ENCODE data around the gene FKBP2.
A peak's percentile ranks its signal among the peaks of the same experiment; 100 is the strongest.

Gene FKBP2

DNA sequence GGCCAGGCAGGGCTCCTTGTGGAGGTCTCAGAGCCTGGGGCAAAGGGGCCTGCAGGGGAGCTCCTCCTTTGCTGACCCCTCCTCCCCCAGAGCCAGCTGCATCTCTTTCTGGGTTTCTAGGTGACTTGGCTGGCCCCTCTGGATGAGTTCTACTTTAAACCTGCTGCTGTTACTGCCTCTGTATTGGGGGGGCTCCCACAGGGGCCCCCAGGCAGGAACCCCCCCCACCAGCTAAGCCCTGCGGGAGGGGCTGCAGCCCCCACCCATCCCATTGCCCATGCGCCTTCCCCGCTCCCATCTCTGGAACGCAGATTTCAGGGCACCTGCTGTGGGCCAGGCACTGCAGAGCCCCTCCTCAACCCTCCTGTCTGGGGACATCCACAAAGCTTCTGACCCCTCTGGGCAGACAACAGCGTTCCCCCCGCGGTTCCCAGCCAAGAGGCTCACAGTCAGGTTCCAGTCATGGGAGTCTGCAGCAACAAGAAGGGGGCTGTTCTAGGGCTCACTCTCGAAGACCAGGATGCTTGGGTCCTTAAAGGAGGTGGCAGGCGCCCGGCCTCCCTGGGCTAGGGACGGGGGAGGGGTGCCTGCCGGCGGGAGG lies 9.6 kb downstream of the FKBP2 start:
- DNase-seq: no peak

DNA sequence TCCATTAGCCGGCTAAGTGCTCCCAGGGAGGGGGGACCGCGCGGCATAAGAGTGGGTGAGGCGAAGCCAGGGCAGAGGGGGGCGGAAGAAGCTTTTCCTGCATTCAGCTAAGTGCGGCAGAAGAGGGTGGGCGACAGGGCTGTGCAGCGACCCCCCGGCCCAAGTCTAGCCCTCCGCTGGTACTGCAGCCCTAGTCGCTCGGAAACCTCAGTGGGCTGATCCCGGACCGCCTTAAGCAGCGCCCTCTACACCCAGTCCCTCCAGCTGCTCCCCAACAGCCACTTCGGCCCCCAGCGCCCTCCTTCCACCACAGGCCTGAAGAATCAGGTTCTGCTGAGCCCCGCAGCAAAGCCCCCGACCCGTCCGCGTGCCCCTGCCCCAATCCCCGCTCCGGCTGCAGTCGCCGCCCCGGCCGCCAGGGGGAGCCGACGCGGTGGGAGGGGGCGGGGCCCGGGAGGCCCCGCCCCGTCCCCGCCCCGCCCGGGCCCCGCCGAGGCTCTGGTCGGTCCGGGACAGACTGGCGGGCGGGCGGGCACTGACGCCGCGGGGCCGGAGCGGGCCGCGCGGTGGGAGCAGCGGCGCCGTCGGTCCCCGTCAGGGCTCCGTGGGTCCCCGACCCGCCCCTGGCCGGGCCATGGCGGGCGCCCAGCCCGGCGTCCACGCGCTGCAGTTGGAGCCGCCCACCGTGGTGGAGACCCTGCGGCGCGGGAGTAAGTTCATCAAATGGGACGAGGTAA lies 10.3 kb downstream of the FKBP2 start, which contains the start of gene PLCB3:
Gene PLCB3 (plus strand): TSS at position 515 of the 737 bp plus-strand sequence. CDS start 120 bp downstream, at position 635.
- DNase-seq: peak; percentile 86

DNA sequence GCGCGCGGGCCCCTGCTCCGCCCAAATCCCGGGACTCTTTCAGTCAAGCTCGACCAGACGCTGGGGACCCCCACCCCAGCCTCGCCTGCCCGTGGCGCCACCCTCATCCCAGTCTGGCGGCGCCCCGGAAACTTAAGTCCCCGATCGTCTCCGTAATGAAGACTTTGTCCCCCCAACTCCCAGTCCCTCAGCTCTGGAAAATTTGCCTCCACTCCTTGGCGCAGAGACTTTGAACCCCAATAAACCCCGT lies 10.8 kb downstream of the FKBP2 start:
- DNase-seq: no peak

DNA sequence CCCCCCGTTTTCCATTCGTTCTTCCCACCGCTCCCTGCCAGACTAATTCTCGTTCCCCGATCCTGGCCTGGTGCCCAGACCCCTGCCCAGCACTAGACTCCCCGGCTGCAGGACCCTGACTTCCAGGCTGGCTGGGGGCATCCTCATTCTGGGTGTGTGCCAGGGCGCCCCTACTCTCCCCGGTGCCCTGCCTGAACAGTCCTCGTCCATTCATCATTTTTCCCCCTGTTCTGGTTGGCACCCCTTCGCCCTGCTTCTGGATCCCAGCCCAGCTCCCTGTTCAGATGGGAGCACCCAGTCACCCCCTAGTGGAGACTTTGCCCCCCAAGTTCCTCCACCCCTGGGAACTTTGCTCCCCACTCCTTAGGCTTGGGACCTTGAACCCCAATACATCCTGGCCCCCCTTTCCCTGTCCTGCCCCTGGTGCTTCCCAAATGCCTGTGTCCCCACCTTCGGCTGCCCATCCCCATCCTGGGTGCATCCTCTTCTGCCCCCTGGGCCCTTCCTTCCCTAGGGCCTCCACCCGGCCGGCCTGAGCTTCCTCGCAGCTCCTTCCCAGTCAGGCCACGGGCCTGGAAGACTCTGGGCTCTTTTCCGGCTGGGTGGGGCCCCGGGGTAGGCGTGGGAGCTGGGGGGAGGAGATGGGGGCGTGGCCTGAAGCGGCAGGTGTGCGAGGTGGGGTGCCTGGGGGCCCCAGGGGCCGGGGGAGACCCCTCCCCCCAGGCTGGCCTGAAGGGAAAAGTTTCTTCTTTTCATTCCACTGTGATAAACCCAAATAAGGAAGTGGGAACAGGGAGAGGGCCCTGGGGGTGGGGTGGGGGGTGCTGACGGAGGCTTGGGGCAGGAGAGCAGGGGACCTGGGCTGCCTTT lies 11.3 kb downstream of the FKBP2 start:
- peak; percentile 43 for DNase-seq

DNA sequence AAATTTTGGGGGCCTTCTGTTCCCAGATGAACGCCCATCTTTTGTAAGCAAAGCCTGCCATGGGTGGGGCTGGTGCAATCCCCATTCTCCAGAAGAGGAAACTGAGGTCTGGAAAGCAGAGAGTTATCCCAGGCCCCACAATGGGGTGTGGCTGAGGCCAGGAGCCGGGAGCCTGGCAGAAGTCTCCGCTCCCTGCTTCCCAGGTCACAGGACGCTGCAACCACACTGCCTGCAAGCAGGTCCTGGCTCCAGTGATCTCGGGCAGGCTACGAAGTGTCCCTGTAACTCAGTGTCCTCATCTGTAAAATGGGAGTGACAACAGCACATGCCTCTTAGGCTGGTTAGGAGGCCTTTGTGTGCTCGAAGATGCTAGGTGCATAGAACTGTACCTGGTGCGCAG lies 12.1 kb downstream of the FKBP2 start:
- no peak for DNase-seq

DNA sequence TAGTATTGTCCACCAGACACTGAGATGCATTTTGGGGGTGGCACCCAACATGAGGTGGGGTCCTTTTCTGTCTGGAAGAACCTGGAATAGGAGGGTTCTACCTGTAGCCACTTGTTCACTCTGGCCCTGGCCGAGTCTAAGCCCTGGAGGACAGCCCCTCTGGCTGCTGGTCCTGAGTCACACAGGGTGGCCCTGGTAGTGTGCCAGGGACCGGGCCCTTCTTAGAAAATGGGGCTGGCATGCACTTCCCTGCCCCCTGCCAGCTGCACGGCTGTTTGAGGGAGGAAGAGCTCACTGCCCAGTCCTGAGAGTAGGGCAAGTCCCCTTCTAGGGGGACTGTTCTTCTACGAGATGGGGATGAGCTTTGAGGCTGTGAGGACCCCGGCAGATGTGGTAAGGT lies 12.6 kb downstream of the FKBP2 start:
- DNase-seq: no peak

DNA sequence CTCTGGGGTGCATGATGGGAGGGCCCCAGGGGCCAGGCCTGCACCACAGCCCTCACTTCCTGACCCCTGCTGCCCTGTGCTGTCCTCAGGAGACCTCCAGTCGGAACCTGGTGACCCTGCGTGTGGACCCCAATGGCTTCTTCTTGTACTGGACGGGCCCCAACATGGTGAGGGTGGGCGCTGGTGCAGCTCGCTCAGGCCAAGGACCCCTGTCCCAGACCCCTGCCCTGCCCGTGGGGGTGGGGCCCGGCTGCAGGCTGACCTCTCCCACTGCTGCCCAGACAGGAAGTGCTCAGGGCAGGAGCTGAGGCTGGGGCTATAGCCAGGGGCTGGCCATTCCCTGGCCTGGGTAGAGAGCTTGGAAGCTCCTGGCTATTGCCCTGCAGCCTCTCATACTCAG lies 13.4 kb downstream of the FKBP2 start:
- no peak for DNase-seq

DNA sequence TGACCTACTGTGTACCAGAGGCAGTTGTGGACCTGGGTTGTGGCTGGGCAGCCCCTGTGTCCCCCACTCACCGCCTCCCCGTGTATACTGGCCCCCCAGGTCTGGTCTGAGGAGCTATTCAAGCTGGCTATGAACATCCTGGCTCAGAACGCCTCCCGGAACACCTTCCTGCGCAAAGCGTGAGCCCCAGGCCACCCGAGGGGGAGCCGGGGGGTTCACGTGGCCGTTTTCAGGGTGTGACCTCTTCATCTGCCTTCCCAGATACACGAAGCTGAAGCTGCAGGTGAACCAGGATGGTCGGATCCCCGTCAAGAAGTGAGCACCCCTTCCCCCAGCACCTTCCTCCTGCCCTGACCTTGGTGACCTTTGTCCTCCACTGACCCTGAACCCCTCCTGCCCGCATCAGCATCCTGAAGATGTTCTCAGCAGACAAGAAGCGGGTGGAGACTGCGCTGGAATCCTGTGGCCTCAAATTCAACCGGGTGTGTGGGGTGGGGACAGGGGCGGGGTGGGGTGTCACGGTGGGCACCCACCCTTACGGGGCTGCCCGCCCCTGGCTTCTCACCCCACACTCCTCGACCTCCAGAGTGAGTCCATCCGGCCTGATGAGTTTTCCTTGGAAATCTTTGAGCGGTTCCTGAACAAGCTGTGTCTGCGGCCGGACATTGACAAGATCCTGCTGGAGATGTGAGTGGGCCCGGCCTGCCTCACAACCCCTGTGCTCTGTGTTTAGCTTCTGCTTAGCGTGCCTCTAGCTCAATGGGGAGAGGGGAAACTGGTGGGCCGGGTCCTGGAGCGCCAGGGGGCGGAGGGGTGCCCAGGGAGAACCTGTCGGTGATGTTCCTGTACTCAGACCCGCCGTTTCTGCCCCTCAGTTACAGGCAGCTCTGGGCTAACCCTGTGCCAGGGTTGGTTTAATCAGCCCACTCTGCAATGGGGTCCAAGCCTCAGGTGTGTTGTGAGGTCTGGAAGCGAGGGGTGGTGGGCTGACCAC lies 14.5 kb downstream of the FKBP2 start:
- no peak for DNase-seq

DNA sequence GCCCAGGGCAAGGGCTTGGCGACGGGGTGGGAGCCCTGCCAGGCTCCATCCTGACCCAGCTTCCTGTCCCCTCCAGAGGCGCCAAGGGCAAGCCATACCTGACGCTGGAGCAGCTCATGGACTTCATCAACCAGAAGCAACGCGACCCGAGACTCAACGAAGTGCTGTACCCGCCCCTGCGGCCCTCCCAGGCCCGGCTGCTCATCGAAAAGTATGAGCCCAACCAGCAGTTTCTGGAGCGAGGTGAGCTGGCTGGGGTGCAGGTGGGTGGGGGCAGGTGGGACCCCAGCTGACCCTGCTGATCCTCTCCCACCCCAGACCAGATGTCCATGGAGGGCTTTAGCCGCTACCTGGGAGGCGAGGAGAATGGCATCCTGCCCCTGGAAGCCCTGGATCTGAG lies 15.4 kb downstream of the FKBP2 start:
- no peak for DNase-seq

DNA sequence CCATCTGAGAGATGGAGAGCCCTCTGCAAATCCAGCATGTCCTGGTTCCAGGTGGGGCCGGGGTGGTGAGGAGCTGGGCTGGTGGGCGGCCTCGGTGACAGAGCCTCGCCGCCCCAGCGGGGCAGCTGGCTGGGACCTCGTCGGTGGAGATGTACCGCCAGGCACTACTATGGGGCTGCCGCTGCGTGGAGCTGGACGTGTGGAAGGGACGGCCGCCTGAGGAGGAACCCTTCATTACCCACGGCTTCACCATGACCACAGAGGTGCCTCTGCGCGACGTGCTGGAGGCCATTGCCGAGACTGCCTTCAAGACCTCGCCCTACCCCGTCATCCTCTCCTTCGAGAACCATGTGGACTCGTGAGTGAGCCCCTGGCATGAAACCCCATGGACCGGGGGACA lies 17.5 kb downstream of the FKBP2 start:
- DNase-seq: no peak

DNA sequence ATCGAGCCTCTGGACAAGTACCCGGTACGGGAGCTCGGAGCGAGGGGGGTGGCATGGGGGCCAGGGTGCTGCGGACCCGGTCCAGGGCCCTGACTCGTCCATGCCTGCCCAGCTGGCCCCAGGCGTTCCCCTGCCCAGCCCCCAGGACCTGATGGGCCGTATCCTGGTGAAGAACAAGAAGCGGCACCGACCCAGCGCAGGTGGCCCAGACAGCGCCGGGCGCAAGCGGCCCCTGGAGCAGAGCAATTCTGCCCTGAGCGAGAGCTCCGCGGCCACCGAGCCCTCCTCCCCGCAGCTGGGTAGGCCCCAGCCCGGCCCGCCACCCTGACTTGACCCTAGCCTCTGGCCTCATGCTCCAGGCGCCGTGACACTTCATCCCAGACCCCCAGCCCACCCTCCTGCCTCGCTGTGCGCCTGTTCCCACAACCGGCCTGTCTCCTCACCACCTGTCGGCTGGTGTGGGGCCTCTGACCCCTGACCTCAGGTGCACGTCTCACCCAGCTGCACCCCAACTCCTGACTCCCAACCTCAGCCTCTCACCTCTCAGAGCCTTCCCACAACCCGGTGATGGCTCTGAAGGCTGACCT lies 18.1 kb downstream of the FKBP2 start:
- no peak for DNase-seq

DNA sequence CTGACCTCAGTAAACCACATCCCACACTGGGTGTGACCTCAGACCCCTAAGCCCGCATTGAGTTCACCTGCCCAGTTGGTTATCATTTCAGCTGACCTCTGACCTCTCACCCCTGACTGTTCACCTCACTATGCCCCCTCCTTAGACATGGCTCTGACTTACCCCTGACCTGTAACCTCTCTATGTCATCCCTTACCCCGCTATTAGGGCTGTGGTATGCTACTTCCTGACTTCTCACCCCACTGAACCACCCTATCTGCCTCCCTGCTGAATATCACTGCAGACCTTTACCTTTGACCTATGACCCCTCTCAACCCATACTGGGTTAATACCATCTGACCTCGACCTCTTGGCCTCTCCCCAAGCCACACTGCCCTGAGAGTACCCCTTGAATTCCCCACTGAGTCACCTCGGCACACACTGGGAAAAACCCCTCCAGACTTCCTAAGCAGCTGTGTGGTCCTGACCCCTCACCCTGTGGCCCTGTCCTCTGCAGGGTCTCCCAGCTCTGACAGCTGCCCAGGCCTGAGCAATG lies 18.7 kb downstream of the FKBP2 start:
- no peak for DNase-seq

DNA sequence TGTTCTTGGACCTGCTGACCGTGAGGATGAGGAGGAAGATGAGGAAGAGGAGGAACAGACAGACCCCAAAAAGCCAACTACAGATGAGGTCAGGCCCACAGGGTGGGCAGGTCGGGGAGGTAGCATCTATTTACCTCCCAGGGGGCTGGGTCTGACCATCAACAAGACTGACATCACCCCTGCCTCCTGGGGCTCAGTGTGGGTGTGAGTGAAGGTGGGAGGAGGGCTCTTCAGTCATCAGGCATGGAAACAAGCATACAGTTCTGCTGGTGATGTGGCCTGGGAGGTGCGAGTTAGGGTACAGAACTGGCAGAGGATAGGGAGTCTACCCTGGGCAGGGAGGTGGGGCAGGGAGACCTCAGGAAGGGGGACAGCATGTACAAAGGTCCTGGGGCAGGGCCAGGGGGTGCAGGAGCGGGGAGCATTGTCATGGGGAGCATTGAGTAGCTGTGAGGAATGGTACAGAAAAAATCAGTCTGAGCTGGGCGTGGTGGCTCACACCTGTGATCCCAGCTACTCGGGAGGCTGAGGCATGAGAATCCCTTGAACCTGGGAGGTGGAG lies 19.3 kb downstream of the FKBP2 start:
- no peak for DNase-seq

DNA sequence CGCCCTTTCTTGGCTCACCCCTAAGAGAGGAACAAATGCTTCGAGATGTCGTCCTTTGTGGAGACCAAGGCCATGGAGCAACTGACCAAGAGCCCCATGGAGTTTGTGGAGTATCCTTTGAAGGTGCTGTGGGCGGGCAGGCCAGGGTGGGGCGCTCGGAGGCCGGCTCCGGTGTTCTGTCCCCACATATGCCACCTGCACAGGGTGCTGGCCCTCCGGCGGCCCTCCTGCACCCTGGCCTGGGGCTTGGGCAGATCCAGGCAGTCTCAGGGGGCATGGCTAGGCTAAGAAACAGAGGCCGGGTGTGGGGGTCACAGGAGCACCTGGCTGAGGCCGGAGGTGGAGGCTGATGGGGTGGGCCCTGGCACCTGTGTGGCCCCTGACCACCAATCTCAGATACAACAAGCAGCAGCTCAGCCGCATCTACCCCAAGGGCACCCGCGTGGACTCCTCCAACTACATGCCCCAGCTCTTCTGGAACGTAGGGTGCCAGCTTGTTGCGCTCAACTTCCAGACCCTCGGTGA lies 20.7 kb downstream of the FKBP2 start:
- no peak for DNase-seq

DNA sequence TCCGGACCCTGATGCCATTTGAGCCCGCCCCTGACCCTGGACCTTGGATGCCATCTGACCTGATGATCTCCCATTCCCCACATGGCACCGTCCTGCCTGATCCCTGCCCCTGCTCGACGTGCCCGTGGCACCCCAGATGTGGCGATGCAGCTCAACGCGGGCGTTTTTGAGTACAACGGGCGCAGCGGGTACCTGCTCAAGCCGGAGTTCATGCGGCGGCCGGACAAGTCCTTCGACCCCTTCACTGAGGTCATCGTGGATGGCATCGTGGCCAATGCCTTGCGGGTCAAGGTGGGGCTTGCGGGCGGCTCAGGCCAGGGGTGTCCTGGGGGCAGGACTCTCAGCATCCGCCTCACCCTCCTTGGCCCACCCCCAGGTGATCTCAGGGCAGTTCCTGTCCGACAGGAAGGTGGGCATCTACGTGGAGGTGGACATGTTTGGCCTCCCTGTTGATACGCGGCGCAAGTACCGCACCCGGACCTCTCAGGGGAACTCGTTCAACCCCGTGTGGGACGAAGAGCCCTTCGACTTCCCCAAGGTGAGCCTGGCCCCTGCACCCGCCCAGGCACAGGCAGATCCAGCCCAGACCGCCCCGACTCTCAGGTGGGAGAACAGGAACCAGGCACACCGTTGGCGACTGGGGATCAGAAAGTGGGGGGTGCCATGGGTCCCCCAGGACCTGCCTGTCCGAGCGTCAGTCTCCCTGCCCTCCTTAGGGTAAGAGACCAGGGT lies 21.5 kb downstream of the FKBP2 start:
- DNase-seq: no peak

DNA sequence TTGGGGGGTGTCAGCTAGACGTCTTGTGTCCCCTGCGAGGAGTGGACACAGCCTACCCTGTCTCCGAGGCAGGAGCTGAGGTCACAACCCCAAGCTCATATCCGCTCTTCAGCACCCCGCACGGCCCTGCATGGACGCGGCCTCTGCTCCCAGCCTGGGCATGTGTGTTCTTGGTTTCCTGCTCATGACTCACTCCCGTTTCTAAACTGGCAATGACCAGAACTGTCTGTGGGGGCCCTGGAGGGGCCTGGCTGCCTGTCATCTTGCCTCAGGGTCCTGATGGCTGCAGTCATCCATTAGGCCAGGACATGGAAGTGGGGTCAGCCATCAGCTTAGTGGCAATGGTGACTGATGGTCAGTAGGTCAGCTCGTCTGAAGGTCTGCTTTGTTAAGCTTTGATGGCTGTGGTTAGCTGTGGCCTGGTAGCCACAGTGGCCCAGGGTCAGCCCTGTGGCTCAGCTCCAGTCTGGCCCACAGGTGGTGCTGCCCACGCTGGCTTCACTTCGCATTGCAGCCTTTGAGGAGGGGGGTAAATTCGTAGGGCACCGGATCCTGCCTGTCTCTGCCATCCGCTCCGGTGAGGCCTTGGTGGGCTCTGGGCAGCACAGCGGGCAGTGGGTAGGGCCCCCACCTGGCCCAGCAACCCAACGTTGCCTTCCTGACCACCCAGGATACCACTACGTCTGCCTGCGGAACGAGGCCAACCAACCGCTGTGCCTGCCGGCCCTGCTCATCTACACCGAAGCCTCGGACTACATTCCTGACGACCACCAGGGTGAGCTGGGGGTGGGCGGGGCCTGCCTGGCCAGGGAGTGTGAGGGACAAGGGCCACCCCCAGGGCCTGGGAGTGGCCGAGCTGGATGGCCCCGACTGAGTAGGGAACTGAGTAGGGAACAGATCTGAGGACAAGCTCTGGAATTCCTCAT lies 22.4 kb downstream of the FKBP2 start:
- DNase-seq: no peak

DNA sequence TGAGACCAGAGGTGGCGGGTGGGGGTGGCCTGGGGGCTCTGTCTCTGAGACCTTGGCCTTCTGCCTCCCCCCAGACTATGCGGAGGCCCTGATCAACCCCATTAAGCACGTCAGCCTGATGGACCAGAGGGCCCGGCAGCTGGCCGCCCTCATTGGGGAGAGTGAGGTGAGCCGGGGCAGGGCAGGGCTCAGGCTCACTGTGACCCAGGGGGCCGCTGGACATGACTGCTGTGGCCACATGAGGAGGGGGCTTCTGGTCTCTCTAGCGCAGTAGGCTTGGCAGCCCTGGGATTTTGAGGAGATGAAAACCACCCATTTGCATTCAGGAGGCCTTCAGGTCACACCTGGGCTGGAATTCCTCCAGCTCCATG lies 23.0 kb downstream of the FKBP2 start:
- no peak for DNase-seq

DNA sequence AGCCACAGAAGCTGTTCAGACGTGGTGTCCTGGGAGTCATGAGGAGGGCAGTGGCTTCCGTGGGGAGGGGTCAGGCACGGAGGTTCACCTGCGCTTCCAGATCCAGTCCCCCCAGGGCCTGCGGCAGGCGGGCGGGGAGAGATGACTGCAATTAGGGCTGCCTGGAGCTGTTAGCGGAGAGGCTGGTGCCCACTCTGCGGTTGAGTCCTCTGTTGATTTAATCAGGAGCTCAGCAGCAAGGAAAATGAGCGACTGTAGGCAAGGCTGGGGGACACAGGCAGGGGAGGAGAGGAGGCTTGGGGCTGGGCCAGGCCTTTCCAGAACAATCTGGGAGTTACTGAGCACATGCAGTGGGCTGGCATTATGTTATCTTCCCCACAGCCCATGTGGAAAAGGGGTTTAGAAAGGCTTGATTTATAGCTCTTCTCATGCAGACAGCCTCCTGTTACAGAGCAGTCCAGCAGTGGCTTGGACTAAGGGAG lies 23.5 kb downstream of the FKBP2 start:
- no peak for DNase-seq
